HG02571 (cell line): Measurements from ENCODE around the gene AIF1L.

Experiments used
- ATAC-seq: cut with Tn5 transposase; IDR thresholded peaks from one replicate; pipeline ENCODE4 v1.9.1; 2021; ENCODE audit warnings: mild to moderate bottlenecking, moderate library complexity; ENCODE audit not compliant: unreplicated experiment

AIF1L gene

DNA sequence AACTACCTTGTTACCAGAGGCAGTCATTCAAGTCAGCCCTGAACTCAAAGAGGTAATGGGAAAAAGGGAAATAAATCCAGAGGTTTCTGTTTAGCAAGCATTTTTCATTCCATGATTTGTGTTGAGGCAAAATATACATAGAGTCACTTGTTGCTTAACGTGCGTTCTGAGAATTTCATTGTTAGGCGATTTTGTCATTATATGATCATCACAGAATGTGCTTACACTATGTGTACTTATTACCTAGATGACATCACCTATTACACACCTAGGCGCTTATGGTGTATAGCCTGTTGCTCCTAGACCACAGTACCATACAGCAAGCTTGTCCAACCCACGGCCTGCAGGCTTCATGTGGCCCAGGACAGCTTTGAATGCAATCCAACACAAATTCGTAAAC, 65.3 kb downstream of the AIF1L start:
- ATAC-seq: no peak

- no peak for ATAC-seq
Measured at GRCh38 chr9:131162886-131163285, 66.6 kb downstream of the AIF1L start.

GRCh38 chr9:131165523-131165922, 69.2 kb downstream of the AIF1L start:
- ATAC-seq: no peak

DNA sequence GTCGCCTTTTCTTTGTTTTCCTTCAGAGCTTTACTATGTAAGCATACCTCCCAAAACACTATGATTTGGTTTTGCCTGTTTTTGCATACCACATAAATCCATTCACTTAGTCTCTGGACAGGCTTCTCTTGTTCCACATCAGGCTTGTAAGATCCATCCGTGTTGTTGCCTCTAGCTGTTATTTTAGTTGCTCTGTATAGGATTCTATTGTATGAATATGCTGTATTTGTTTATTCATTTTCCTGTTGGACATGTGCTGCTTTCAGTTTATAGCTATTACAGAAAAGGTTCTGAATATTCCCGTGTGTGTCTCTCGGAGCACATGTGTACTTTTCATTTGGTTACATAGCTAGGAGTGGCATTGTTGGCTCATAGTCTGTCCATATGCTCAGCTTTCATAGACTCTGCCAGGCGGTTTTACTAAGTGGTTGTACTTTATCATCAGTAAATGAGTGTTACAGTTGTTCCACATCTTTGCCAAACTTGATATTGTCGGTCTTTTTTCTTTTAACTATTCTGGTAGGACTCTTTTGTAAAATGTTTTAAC, 70.9 kb downstream of the AIF1L start:
- no peak for ATAC-seq

- ATAC-seq: no peak
Measured at GRCh38 chr9:131167936-131168335, 71.6 kb downstream of the AIF1L start.

- ATAC-seq: no peak
Measured at GRCh38 chr9:131169563-131170240, 73.4 kb downstream of the AIF1L start.
